EL (cell line): ENCODE results near the gene CYP27A1.

Experiments
- DNase-seq: peaks from one replicate; pipeline ENCODE4 v3.0.0-alpha.2; 2016

Gene CYP27A1

GRCh38 chr2:218859988-218860831 is 78.3 kb downstream of the CYP27A1 start:
- no peak for DNase-seq

GRCh38 chr2:218860950-218861381 is 79.0 kb downstream of the CYP27A1 start:
- DNase-seq = peak; percentile 70

- DNase-seq = no peak
These were observed 79.8 kb downstream of the CYP27A1 start for GRCh38 chr2:218861645-218862318.

DNA sequence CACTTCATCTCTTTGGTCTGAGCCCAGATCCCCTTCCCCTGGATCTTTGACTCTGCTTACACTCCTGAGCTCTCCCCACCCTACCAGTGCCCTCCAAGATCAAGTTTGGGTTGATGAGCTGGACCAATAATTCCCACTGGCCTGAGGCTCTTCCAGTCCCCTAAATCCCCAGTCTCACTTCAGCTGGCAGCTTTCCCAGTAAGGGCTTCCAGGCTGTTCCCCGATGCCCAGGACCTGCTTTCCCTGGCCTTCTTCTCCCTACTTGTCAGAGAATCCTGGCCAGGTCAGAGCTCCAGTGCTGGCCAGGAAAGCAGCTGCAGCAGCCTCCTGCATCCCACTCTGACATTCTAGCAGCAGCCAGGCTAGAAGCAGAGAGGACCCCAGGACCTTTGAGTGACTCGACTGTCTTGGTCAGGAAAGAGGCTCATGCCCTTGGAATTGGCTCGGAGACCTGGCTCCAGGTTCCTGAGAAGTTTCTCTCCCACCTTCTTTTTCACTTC is 81.1 kb downstream of the CYP27A1 start:
- DNase-seq = no peak
